HEK293 (cell line): Measurements from ENCODE around the gene RBM20.

Source experiments
- BCL11B ChIP-seq: fragments of 450-650 bp; formaldehyde crosslinking; IDR thresholded peaks from 2 replicates; pipeline ENCODE4 v1.5.1; 2016; ENCODE audit warnings: low read depth, missing biosample characterization, missing genetic modification characterization
- FEZF1 ChIP-seq: fragments of 450-650 bp; formaldehyde crosslinking; IDR thresholded peaks from 2 replicates; pipeline ENCODE4 v1.5.1; 2016; ENCODE audit warnings: missing biosample characterization, missing genetic modification characterization
- KLF1 ChIP-seq: fragments of 450-650 bp; formaldehyde crosslinking; IDR thresholded peaks from 2 replicates; pipeline ENCODE4 v1.5.1; 2016; ENCODE audit warnings: missing biosample characterization, missing genetic modification characterization
- MZF1 ChIP-seq: fragments of 450-650 bp; formaldehyde crosslinking; IDR thresholded peaks from 2 replicates; pipeline ENCODE4 v1.5.1; 2017; ENCODE audit warnings: missing biosample characterization, missing genetic modification characterization, borderline replicate concordance
- REST ChIP-seq: fragments of 450-650 bp; formaldehyde crosslinking; IDR thresholded peaks from 2 replicates; pipeline ENCODE4 v1.5.1; 2016; ENCODE audit warnings: missing biosample characterization, missing genetic modification characterization
- SP3 ChIP-seq: fragments of 450-650 bp; formaldehyde crosslinking; IDR thresholded peaks from 2 replicates; pipeline ENCODE4 v1.5.1; 2016; ENCODE audit warnings: missing biosample characterization, missing genetic modification characterization
- TCF7L2 ChIP-seq: IDR thresholded peaks from 2 replicates; pipeline ENCODE4 v1.6.1; 2011; ENCODE audit warnings: low read depth, mild to moderate bottlenecking, inconsistent platforms, low read length, moderate library complexity, borderline replicate concordance
- ZBTB11 ChIP-seq: fragments of 450-650 bp; formaldehyde crosslinking; conservative IDR thresholded peaks from 2 replicates; pipeline ENCODE4 v1.5.1; 2016; ENCODE audit warnings: low read depth, missing biosample characterization, missing genetic modification characterization
- ZBTB17 ChIP-seq: fragments of 450-650 bp; formaldehyde crosslinking; IDR thresholded peaks from 2 replicates; pipeline ENCODE4 v1.5.1; 2016; ENCODE audit warnings: missing biosample characterization, missing genetic modification characterization
- ZNF19 ChIP-seq: fragments of 450-650 bp; formaldehyde crosslinking; IDR thresholded peaks from 2 replicates; pipeline ENCODE4; 2016; ENCODE audit warnings: missing biosample characterization, missing genetic modification characterization, low read depth
- ZNF24 ChIP-seq: fragments of 450-650 bp; formaldehyde crosslinking; IDR thresholded peaks from 2 replicates; pipeline ENCODE4 v1.5.1; 2016; ENCODE audit warnings: missing biosample characterization, missing genetic modification characterization
- ZNF324 ChIP-seq: fragments of 450-650 bp; formaldehyde crosslinking; IDR thresholded peaks from 2 replicates; pipeline ENCODE4 v1.5.1; 2016; ENCODE audit warnings: missing biosample characterization, missing genetic modification characterization
- ZNF335 ChIP-seq: fragments of 450-650 bp; formaldehyde crosslinking; conservative IDR thresholded peaks from 2 replicates; pipeline ENCODE4 v1.5.1; 2016; ENCODE audit warnings: missing biosample characterization, missing genetic modification characterization
- ZNF560 ChIP-seq: fragments of 450-650 bp; formaldehyde crosslinking; IDR thresholded peaks from 2 replicates; pipeline ENCODE4 v1.5.1; 2017; ENCODE audit warnings: missing biosample characterization, missing genetic modification characterization, borderline replicate concordance
- ZNF585B ChIP-seq: fragments of 450-650 bp; formaldehyde crosslinking; IDR thresholded peaks from 2 replicates; pipeline ENCODE4 v1.5.1; 2016; ENCODE audit warnings: missing biosample characterization, missing genetic modification characterization
- ZNF610 ChIP-seq: fragments of 450-650 bp; formaldehyde crosslinking; IDR thresholded peaks from 2 replicates; pipeline ENCODE4 v1.5.1; 2016; ENCODE audit warnings: missing biosample characterization, missing genetic modification characterization, borderline replicate concordance
- ZNF747 ChIP-seq: fragments of 450-650 bp; formaldehyde crosslinking; IDR thresholded peaks from 2 replicates; pipeline ENCODE4 v1.5.1; 2016; ENCODE audit warnings: missing biosample characterization, missing genetic modification characterization
- ZNF76 ChIP-seq: fragments of 450-650 bp; formaldehyde crosslinking; IDR thresholded peaks from 2 replicates; pipeline ENCODE4; 2016; ENCODE audit warnings: low read depth, missing biosample characterization, missing genetic modification characterization, borderline replicate concordance
- ZNF777 ChIP-seq: fragments of 450-650 bp; formaldehyde crosslinking; IDR thresholded peaks from 2 replicates; pipeline ENCODE4 v1.5.1; 2017; ENCODE audit warnings: missing biosample characterization, missing genetic modification characterization, borderline replicate concordance
- ZSCAN5A ChIP-seq: fragments of 450-650 bp; formaldehyde crosslinking; IDR thresholded peaks from 2 replicates; pipeline ENCODE4 v1.5.1; 2016; ENCODE audit warnings: missing biosample characterization, missing genetic modification characterization
- TF ChIP-seq, protein P1 (sequence below): fragments of 450-650 bp; formaldehyde crosslinking; IDR thresholded peaks from 2 replicates; pipeline ENCODE4 v1.5.1; 2017; ENCODE audit warnings: missing biosample characterization, missing genetic modification characterization
- TF ChIP-seq, protein P2 (sequence below): IDR thresholded peaks from 2 replicates; pipeline ENCODE4 v1.6.1; 2011; ENCODE audit warnings: mild to moderate bottlenecking, low read depth, low read length, borderline replicate concordance
- TF ChIP-seq, protein P3 (sequence below): fragments of 450-650 bp; formaldehyde crosslinking; IDR thresholded peaks from 2 replicates; pipeline ENCODE4 v1.5.1; 2016; ENCODE audit warnings: missing biosample characterization, missing genetic modification characterization, low read depth
- TF ChIP-seq, protein P4 (sequence below): fragments of 450-650 bp; formaldehyde crosslinking; IDR thresholded peaks from 2 replicates; pipeline ENCODE4 v1.5.1; 2016; ENCODE audit warnings: missing biosample characterization, missing genetic modification characterization

RBM20 gene

DNA sequence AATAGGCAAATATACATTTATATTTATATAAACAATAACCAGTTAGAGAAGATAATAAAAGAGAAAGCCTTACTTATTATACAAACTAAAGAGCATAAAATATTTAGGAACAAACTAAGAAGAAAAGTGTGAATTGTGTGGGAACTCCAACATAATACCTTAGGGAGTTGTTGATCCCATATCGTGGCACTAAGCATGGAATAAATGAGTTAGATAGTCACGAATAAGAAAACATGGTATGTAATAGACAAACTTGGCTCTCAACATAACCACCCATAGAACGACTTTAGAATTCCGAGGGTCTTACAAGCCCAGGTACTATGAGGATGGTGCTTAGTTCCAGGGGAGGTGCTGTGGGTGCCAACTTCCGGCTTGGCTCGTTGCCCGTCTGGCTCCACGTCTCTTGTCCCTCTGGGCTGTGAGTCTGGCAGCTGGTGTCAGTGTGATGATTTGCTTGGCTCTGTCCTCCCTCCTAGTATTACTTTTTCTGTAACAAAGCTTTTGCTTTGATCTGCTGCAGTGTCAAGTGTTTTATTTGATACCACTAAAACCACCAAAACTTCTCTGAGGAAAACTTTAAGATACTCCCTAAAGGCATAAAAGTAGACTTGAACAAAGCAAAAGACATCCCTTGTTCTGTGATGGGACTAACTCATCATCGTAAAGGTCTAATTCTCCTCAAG lies 9.5 kb upstream of the RBM20 start (continued):
- TF ChIP-seq REST (tag by site-specific recombination) (no peak), TCF7L2 (peak; percentile 51; the same call in 1 of the 2 replicates), ZNF777 (tag by site-specific recombination) (no peak), ZBTB17 (tag by site-specific recombination) (peak; percentile 78), ZNF335 (tag by site-specific recombination) (peak; percentile 60), FEZF1 (tag by site-specific recombination) (peak; percentile 58), ZNF24 (tag by site-specific recombination) (0 out of 2 replicates have a peak, but pooled peaks have one; percentile 18), ZBTB11 (tag by site-specific recombination) (peak; percentile 66), SP3 (tag by site-specific recombination) (0 out of 2 replicates have a peak, but pooled peaks have one; percentile 9), ZNF76 (tag by site-specific recombination) (no peak), ZNF747 (no peak), ZSCAN5A (no peak), ZNF585B (tag by site-specific recombination) (no peak), KLF1 (tag by site-specific recombination) (no peak), BCL11B (tag by site-specific recombination) (no peak), ZNF19 (no peak), ZNF560 (tag by site-specific recombination) (no peak), ZNF324 (no peak), ZNF610 (tag by site-specific recombination) (no peak), MZF1 (tag by site-specific recombination) (0 out of 2 replicates have a peak, but pooled peaks have one; percentile 40)
- TF ChIP-seq, protein P1, sequence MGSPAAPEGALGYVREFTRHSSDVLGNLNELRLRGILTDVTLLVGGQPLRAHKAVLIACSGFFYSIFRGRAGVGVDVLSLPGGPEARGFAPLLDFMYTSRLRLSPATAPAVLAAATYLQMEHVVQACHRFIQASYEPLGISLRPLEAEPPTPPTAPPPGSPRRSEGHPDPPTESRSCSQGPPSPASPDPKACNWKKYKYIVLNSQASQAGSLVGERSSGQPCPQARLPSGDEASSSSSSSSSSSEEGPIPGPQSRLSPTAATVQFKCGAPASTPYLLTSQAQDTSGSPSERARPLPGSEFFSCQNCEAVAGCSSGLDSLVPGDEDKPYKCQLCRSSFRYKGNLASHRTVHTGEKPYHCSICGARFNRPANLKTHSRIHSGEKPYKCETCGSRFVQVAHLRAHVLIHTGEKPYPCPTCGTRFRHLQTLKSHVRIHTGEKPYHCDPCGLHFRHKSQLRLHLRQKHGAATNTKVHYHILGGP (tag by site-specific recombination), result no peak
- TF ChIP-seq, protein P2, sequence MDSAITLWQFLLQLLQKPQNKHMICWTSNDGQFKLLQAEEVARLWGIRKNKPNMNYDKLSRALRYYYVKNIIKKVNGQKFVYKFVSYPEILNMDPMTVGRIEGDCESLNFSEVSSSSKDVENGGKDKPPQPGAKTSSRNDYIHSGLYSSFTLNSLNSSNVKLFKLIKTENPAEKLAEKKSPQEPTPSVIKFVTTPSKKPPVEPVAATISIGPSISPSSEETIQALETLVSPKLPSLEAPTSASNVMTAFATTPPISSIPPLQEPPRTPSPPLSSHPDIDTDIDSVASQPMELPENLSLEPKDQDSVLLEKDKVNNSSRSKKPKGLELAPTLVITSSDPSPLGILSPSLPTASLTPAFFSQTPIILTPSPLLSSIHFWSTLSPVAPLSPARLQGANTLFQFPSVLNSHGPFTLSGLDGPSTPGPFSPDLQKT, result no peak
- TF ChIP-seq, protein P3, sequence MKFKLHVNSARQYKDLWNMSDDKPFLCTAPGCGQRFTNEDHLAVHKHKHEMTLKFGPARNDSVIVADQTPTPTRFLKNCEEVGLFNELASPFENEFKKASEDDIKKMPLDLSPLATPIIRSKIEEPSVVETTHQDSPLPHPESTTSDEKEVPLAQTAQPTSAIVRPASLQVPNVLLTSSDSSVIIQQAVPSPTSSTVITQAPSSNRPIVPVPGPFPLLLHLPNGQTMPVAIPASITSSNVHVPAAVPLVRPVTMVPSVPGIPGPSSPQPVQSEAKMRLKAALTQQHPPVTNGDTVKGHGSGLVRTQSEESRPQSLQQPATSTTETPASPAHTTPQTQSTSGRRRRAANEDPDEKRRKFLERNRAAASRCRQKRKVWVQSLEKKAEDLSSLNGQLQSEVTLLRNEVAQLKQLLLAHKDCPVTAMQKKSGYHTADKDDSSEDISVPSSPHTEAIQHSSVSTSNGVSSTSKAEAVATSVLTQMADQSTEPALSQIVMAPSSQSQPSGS (tag by site-specific recombination), result no peak
- TF ChIP-seq, protein P4, sequence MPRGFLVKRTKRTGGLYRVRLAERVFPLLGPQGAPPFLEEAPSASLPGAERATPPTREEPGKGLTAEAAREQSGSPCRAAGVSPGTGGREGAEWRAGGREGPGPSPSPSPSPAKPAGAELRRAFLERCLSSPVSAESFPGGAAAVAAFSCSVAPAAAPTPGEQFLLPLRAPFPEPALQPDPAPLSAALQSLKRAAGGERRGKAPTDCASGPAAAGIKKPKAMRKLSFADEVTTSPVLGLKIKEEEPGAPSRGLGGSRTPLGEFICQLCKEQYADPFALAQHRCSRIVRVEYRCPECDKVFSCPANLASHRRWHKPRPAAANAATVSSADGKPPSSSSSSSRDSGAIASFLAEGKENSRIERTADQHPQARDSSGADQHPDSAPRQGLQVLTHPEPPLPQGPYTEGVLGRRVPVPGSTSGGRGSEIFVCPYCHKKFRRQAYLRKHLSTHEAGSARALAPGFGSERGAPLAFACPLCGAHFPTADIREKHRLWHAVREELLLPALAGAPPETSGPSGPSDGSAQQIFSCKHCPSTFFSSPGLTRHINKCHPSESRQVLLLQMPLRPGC (tag by site-specific recombination), result no peak
